Dendritic cell treated with granulocyte-macrophage colony-stimulating factor and Interleukin-4, amounts not matched to agents 40 ng/mL and 50 ng/mL, for 4 days (primary cell): ENCODE results near the gene RNF151.
"Not testable (repeated sequence)": the region's sequence is repeated elsewhere in the genome, so short reads cannot be mapped to it uniquely, and the experiment has no call there.

Experiments
- H3K27ac Mint-ChIP-seq: one replicate; pipeline ENCODE4 v1.8.0; 2022; ENCODE audit warnings: mild to moderate bottlenecking, mixed read lengths
- H3K27me3 Mint-ChIP-seq: one replicate; pipeline ENCODE4 v1.8.0; 2022; ENCODE audit warnings: mild to moderate bottlenecking, mixed read lengths
- H3K36me3 Mint-ChIP-seq: one replicate; pipeline ENCODE4 v1.8.0; 2022; ENCODE audit warnings: low read depth, mixed read lengths
- H3K4me1 Mint-ChIP-seq: one replicate; pipeline ENCODE4 v1.8.0; 2022; ENCODE audit warnings: low read depth, mixed read lengths
- H3K4me3 Mint-ChIP-seq: one replicate; pipeline ENCODE4 v1.8.0; 2022; ENCODE audit warnings: mild to moderate bottlenecking, moderate library complexity, mixed read lengths
- H3K9me3 Mint-ChIP-seq: one replicate; pipeline ENCODE4 v1.8.0; 2022; ENCODE audit warnings: mixed read lengths
- intact Hi-C: fragments of 100-400 bp; cut with micrococcal nuclease; formaldehyde crosslinking; loops from one replicate; pipeline ENCODE4 v1.15.0; 2022

The RNF151 gene

GRCh38 chr16:1942810-1943726 lies 23.6 kb upstream of the RNF151 start, which contains the start of gene MSRB1:
Gene MSRB1 (minus strand): TSS chr16:1943199. CDS start chr16:1943156, 43 bp downstream.
- Mint-ChIP-seq H3K36me3 (peaks cover 44% of the 10 kb centered on the region), H3K9me3 (no peaks in the 10 kb centered on the region), H3K4me3 (peak within 1 kb of the TSS; percentile 98), H3K4me1 (peaks cover 68% of the 10 kb centered on the region), H3K27ac (peak within 1 kb of the TSS; percentile 95), H3K27me3 (no peaks in the 10 kb centered on the region)
- intact Hi-C loops, result no loop called here

DNA sequence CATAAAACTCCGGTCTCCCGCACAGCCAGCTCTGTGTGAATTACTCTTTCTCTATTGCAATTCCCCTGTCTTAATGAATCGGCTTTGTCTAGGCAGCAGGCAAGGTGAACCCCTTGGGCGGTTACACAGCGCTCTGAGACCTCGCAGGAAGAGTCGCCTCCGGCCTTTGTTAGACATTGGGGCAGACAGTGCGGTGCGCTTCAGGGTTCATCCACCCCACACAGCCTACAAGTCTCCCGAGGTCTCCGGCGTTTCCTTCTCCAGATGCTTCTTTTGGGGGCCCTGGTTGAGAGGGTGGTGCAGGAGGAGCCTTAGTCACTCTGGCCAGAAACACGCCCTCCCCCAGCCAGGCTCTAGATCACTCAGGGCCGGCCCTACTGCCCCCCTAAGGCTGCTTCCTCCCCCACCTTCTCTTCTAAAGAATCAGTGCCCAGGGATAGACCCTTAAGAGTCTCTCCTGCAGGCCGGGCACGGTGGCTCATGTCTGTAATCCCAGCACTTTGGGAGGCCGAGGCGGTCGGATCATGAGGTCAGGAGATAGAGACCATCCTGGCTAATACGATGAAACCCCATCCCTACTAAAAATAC lies 21.9 kb upstream of the RNF151 start:
- H3K27me3 Mint-ChIP-seq, result no peaks in the 10 kb centered on the region
- H3K36me3 Mint-ChIP-seq, result peaks cover 28% of the 10 kb centered on the region
- peaks cover 52% of the 10 kb centered on the region for H3K4me1 Mint-ChIP-seq
- intact Hi-C loops, result no loop called here
- no peak overlapping the region for H3K4me3 Mint-ChIP-seq
- no peaks in the 10 kb centered on the region for H3K9me3 Mint-ChIP-seq
- peak overlapping the region; percentile 95 for H3K27ac Mint-ChIP-seq

DNA sequence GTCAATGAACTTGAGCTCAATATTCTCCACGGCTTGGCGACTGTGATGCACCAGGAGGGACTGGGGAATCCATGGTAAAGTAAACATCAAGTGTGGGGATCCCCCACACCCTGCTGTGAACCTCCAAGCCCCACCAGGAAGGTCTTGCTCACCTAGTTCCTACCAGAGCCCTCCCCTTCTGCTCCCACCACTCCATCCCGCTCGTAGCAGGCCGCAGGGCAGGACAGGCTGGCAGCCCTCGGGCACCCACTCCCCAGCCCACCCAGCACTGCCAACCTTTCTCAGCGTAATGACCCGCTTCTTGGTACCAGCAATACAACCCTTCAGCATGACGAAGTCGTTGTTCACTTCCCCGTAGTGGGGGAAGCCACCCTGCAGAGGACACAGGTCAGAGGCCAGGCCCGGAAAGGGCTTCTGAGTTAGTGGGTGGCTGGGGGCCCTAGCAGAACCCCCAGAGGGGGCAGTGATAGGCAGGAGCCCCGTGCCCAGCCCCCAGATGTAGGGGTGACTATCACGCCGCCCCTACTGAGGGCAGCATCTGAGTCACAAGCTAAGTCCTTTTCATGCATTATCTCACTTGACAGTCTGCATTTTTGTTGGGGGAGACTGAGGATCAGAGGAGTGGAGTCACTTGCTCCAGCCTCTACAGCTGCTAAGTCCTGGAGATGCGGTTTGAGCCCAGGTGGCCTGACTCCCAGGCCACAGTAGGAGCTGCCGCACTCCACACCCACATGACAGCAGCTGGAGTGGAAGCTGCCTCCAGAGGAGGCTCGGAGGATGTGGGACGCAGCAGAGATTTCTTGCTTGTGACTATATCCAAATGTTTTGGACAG lies 20.9 kb upstream of the RNF151 start:
- Mint-ChIP-seq H3K27ac (peak overlapping the region; percentile 45), H3K27me3 (no peaks in the 10 kb centered on the region), H3K9me3 (no peaks in the 10 kb centered on the region), H3K4me3 (no peak overlapping the region), H3K4me1 (peaks cover 41% of the 10 kb centered on the region), H3K36me3 (peaks cover 17% of the 10 kb centered on the region)
- intact Hi-C loops, result no loop called here

- Mint-ChIP-seq H3K4me1 (peaks cover 31% of the 10 kb centered on the region), H3K4me3 (no peak overlapping the region), H3K9me3 (no peaks in the 10 kb centered on the region), H3K36me3 (peaks cover 8% of the 10 kb centered on the region), H3K27me3 (no peaks in the 10 kb centered on the region), H3K27ac (no peak overlapping the region)
- intact Hi-C loops, result no loop called here
Measured at GRCh38 chr16:1946495-1947368, 19.9 kb upstream of the RNF151 start.

GRCh38 chr16:1947369-1947670 lies 19.3 kb upstream of the RNF151 start:
- intact Hi-C loops, result no loop called here
- H3K4me1 Mint-ChIP-seq, result peaks cover 26% of the 10 kb centered on the region

GRCh38 chr16:1949507-1949906 lies 17.1 kb upstream of the RNF151 start:
- Mint-ChIP-seq H3K27ac (no peak overlapping the region), H3K4me1 (peaks cover 8% of the 10 kb centered on the region), H3K27me3 (peaks cover 8% of the 10 kb centered on the region), H3K36me3 (no peaks in the 10 kb centered on the region), H3K4me3 (no peak overlapping the region), H3K9me3 (no peaks in the 10 kb centered on the region)
- intact Hi-C loops, result no loop called here

More at GRCh38 chr16:1947369-1947670, 19.3 kb upstream of the RNF151 start:
- Mint-ChIP-seq H3K36me3 (peaks cover 7% of the 10 kb centered on the region), H3K27me3 (no peaks in the 10 kb centered on the region), H3K27ac (no peak overlapping the region), H3K9me3 (no peaks in the 10 kb centered on the region), H3K4me3 (no peak overlapping the region)

- H3K4me3 Mint-ChIP-seq, result no peak overlapping the region
- peaks cover 5% of the 10 kb centered on the region for H3K4me1 Mint-ChIP-seq
- intact Hi-C loops, result no loop called here
- no peaks in the 10 kb centered on the region for H3K36me3 Mint-ChIP-seq
- no peaks in the 10 kb centered on the region for H3K9me3 Mint-ChIP-seq
- no peak overlapping the region for H3K27ac Mint-ChIP-seq
- H3K27me3 Mint-ChIP-seq, result peaks cover 11% of the 10 kb centered on the region
Measured at GRCh38 chr16:1950047-1950446, 16.6 kb upstream of the RNF151 start.

DNA sequence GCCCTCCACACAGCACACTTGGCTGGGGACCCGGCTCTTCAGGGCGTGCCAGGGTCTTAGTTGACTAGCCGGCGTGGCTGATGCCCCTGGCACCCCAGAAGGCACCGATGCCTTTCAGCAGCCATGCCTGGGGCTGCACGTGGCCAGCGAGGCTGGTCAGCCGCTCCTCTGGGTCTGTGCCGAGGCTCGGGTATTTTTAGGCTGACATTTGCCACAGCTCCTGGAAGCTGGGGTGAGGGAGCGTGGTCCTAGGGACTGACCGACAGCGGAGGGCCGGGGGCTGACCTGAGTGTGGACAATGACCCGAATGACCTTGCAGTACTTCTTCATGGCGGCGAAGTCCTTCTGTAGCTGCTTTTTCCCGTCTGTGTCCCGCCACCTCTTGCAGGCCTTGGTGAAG lies 16.1 kb upstream of the RNF151 start:
- Mint-ChIP-seq H3K36me3 (no peaks in the 10 kb centered on the region), H3K27me3 (peaks cover 11% of the 10 kb centered on the region), H3K27ac (no peak overlapping the region), H3K4me3 (no peak overlapping the region), H3K4me1 (peaks cover 3% of the 10 kb centered on the region), H3K9me3 (no peaks in the 10 kb centered on the region)
- intact Hi-C loops, result no loop called here

DNA sequence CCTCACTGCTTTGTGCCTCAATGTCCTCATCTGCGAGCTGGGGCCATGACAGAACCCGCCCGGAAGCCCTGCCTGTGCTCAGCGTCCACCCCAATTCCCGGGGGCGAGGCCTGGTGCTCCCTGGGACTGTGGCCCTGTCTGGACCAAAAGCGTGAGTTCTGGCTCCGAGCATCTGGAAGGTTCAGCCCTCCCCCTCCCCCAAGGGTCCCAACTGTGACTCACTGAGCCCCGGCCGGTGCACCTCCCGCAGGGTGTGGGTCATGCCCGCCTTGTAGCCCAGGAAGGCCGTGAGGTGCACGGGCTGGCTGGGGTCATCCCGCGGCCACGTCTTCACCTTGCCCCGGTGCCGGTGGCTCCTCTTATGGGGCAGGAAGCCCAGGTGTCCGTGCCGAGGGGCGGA lies 12.9 kb upstream of the RNF151 start:
- Mint-ChIP-seq H3K27me3 (peaks cover 30% of the 10 kb centered on the region), H3K27ac (no peak overlapping the region), H3K36me3 (no peaks in the 10 kb centered on the region), H3K4me3 (no peak overlapping the region), H3K9me3 (no peaks in the 10 kb centered on the region), H3K4me1 (peaks cover 3% of the 10 kb centered on the region)
- intact Hi-C loops, result no loop called here

GRCh38 chr16:1957434-1958142 lies 9.1 kb upstream of the RNF151 start:
- intact Hi-C loops, H3K9me3 Mint-ChIP-seq, H3K27ac Mint-ChIP-seq, H3K4me3 Mint-ChIP-seq: not testable (repeated sequence)
- H3K4me1 Mint-ChIP-seq, result peaks cover 37% of the 10 kb centered on the region
- H3K27me3 Mint-ChIP-seq, result peaks cover 34% of the 10 kb centered on the region
- peaks cover 33% of the 10 kb centered on the region for H3K36me3 Mint-ChIP-seq

DNA sequence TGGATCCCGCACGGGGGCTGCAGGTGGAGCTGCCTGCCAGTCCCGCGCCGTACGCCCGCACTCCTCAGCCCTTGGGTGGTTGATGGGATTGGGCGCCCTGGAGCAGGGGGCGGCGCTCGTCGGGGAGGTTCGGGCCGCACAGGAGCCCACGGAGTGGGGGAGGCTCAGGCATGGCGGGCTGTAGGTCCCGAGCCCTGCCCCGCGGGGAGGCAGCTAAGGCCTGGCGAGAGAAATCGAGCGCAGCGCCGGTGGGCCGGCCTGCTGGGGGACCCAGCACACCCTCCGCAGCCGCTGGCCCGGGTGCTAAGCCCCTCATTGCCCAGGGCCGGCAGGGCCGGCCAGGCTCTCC lies 8.5 kb upstream of the RNF151 start:
- peaks cover 43% of the 10 kb centered on the region for H3K4me1 Mint-ChIP-seq
- intact Hi-C loops, H3K27ac Mint-ChIP-seq, H3K4me3 Mint-ChIP-seq, H3K9me3 Mint-ChIP-seq: not testable (repeated sequence)
- H3K27me3 Mint-ChIP-seq, result peaks cover 31% of the 10 kb centered on the region
- peaks cover 39% of the 10 kb centered on the region for H3K36me3 Mint-ChIP-seq

GRCh38 chr16:1958715-1959268 lies 7.9 kb upstream of the RNF151 start:
- H3K27me3 Mint-ChIP-seq, result peaks cover 30% of the 10 kb centered on the region
- H3K9me3 Mint-ChIP-seq, result no peaks in the 10 kb centered on the region
- peak overlapping the region; percentile 98 for H3K4me3 Mint-ChIP-seq
- peaks cover 45% of the 10 kb centered on the region for H3K36me3 Mint-ChIP-seq
- peak overlapping the region; percentile 96 for H3K27ac Mint-ChIP-seq
- intact Hi-C loops, result no loop called here
- H3K4me1 Mint-ChIP-seq, result peaks cover 49% of the 10 kb centered on the region
